HG03558 (cell line): ENCODE data around the gene ATP8B1.

Source experiments
- ATAC-seq: cut with Tn5 transposase; IDR thresholded peaks from one replicate; pipeline ENCODE4 v1.9.1; 2021; ENCODE audit warnings: moderate number of reproducible peaks; ENCODE audit not compliant: unreplicated experiment; ENCODE audit errors: extremely low read depth

The ATP8B1 gene

GRCh38 chr18:57771626-57772025 lies 31.5 kb downstream of the ATP8B1 start:
- ATAC-seq, result no peak

- ATAC-seq, result no peak
Observed at GRCh38 chr18:57771193-57771592, 31.9 kb downstream of the ATP8B1 start.

- ATAC-seq, result no peak
Observed at GRCh38 chr18:57768537-57769326, 34.4 kb downstream of the ATP8B1 start.

GRCh38 chr18:57767259-57768050 lies 35.7 kb downstream of the ATP8B1 start:
- ATAC-seq, result no peak

- no peak for ATAC-seq
Observed at GRCh38 chr18:57764995-57765394, 38.1 kb downstream of the ATP8B1 start.

- ATAC-seq, result no peak
Observed at GRCh38 chr18:57764087-57764486, 39.0 kb downstream of the ATP8B1 start.

- no peak for ATAC-seq
Observed at GRCh38 chr18:57762686-57763085, 40.4 kb downstream of the ATP8B1 start.

GRCh38 chr18:57759650-57760049 lies 43.5 kb downstream of the ATP8B1 start:
- ATAC-seq, result no peak

GRCh38 chr18:57755473-57756067 lies 47.5 kb downstream of the ATP8B1 start:
- no peak for ATAC-seq

GRCh38 chr18:57754577-57755338 lies 48.4 kb downstream of the ATP8B1 start:
- ATAC-seq, result peak; percentile 85

GRCh38 chr18:57753063-57753462 lies 50.1 kb downstream of the ATP8B1 start:
- ATAC-seq, result no peak

- ATAC-seq, result no peak
Observed at GRCh38 chr18:57749604-57749970, 53.5 kb downstream of the ATP8B1 start.

GRCh38 chr18:57748770-57749603 lies 54.1 kb downstream of the ATP8B1 start:
- ATAC-seq, result peak; percentile 79

- ATAC-seq, result no peak
Observed at GRCh38 chr18:57747809-57748680, 55.1 kb downstream of the ATP8B1 start.

- ATAC-seq, result no peak
Observed at GRCh38 chr18:57744211-57744694, 58.9 kb downstream of the ATP8B1 start.

- no peak for ATAC-seq
Observed at GRCh38 chr18:57743008-57743407, 60.1 kb downstream of the ATP8B1 start.

- ATAC-seq, result no peak
Observed at GRCh38 chr18:57741273-57741672, 61.8 kb downstream of the ATP8B1 start.

GRCh38 chr18:57738078-57738477 lies 65.0 kb downstream of the ATP8B1 start:
- ATAC-seq, result no peak
